H9 (cell line): ENCODE measurements around the gene SERF2. TPM values are rescaled to one million over a fixed set of nuclear protein-coding genes. Genes with fewer than 3 reads are reported as not detected.

Experiments used
- DNase-seq: peaks from one replicate; pipeline ENCODE4 v3.0.0-alpha.2; 2017
- H2AFZ ChIP-seq: one replicate; pipeline ENCODE4 v1.6.1; 2013; ENCODE audit warnings: mild to moderate bottlenecking, low read length, control low read depth, moderate library complexity
- H2AK5ac ChIP-seq: 2 replicates; pipeline ENCODE4 v1.6.1; 2013; ENCODE audit warnings: low read length, control low read depth, mixed read lengths; ENCODE audit not compliant: insufficient read length
- H2BK120ac ChIP-seq: one replicate; pipeline ENCODE4 v1.6.1; 2013; ENCODE audit warnings: low read depth, mild to moderate bottlenecking, low read length, control low read depth, inconsistent platforms; ENCODE audit not compliant: poor library complexity, severe bottlenecking
- H2BK12ac ChIP-seq: 2 replicates; pipeline ENCODE4 v1.6.1; 2013; ENCODE audit warnings: low read length, control low read depth, mixed read lengths, low read depth; ENCODE audit not compliant: insufficient read length
- H2BK15ac ChIP-seq: 2 replicates; pipeline ENCODE4 v1.6.1; 2013; ENCODE audit warnings: low read depth, low read length, control low read depth
- H2BK20ac ChIP-seq: one replicate; pipeline ENCODE4 v1.6.1; 2013; ENCODE audit warnings: low read depth, mild to moderate bottlenecking, low read length, control low read depth, inconsistent platforms; ENCODE audit not compliant: poor library complexity, severe bottlenecking
- H2BK5ac ChIP-seq: 2 replicates; pipeline ENCODE4 v1.6.1; 2013; ENCODE audit warnings: low read length, control low read depth, mixed read lengths; ENCODE audit not compliant: insufficient read length
- H3K14ac ChIP-seq: 2 replicates; pipeline ENCODE4 v1.6.1; 2013; ENCODE audit warnings: low read length, control low read depth; ENCODE audit not compliant: insufficient read depth
- H3K18ac ChIP-seq: 2 replicates; pipeline ENCODE4 v1.6.1; 2013; ENCODE audit warnings: low read depth, mild to moderate bottlenecking, mixed read lengths, low read length, control low read depth; ENCODE audit not compliant: insufficient read length
- H3K23ac ChIP-seq: 2 replicates; pipeline ENCODE4 v1.6.1; 2013; ENCODE audit warnings: low read length, control low read depth, mixed read lengths, low read depth; ENCODE audit not compliant: insufficient read length
- H3K23me2 ChIP-seq: 2 replicates; pipeline ENCODE4 v1.6.1; 2013; ENCODE audit warnings: low read depth, mild to moderate bottlenecking, mixed read lengths, low read length, control low read depth; ENCODE audit not compliant: insufficient read length, poor library complexity, severe bottlenecking
- H3K27ac ChIP-seq: 2 replicates; pipeline ENCODE4 v1.5.1; 2013; ENCODE audit warnings: low read length, control low read depth, mixed read lengths, low read depth; ENCODE audit not compliant: insufficient read length
- H3K27me3 ChIP-seq: 2 replicates; pipeline ENCODE4 v1.6.1; 2013; ENCODE audit warnings: low read length, control low read depth, inconsistent platforms; ENCODE audit not compliant: insufficient read depth
- H3K4ac ChIP-seq: 2 replicates; pipeline ENCODE4 v1.6.1; 2013; ENCODE audit warnings: low read depth, mild to moderate bottlenecking, control low read depth, inconsistent platforms, low read length, moderate library complexity
- H3K4me1 ChIP-seq: 2 replicates; pipeline ENCODE4 v1.6.1; 2013; ENCODE audit warnings: low read length, control low read depth, inconsistent platforms; ENCODE audit not compliant: insufficient read depth
- H3K4me2 ChIP-seq: 2 replicates; pipeline ENCODE4 v1.6.1; 2013; ENCODE audit warnings: low read length, control low read depth, mixed read lengths; ENCODE audit not compliant: insufficient read length, insufficient read depth
- H3K56ac ChIP-seq: 2 replicates; pipeline ENCODE4 v1.6.1; 2013; ENCODE audit warnings: low read depth, mild to moderate bottlenecking, mixed read lengths, low read length, control low read depth; ENCODE audit not compliant: insufficient read length
- H3K79me1 ChIP-seq: 2 replicates; pipeline ENCODE4 v1.6.1; 2013; ENCODE audit warnings: low read depth, mild to moderate bottlenecking, moderate library complexity, low read length, control low read depth, inconsistent platforms; ENCODE audit not compliant: insufficient read depth, poor library complexity, severe bottlenecking
- H3K79me2 ChIP-seq: 2 replicates; pipeline ENCODE4 v1.6.1; 2013; ENCODE audit warnings: low read length, control low read depth, inconsistent platforms; ENCODE audit not compliant: insufficient read depth
- H3K9ac ChIP-seq: 2 replicates; pipeline ENCODE4 v1.6.1; 2013; ENCODE audit warnings: low read length, control low read depth, mixed read lengths; ENCODE audit not compliant: insufficient read length; ENCODE audit errors: extremely low read depth
- H3K9me3 ChIP-seq: one replicate; pipeline ENCODE4 v1.6.1; 2013; ENCODE audit warnings: low read depth, low read length, inconsistent platforms; ENCODE audit not compliant: control insufficient read depth
- H3T11ph ChIP-seq: one replicate; pipeline ENCODE4 v1.6.1; 2013; ENCODE audit warnings: mild to moderate bottlenecking, low read length, control low read depth, inconsistent platforms
- H4K20me1 ChIP-seq: one replicate; pipeline ENCODE4 v1.6.1; 2013; ENCODE audit not compliant: control insufficient read depth, insufficient read length, insufficient read depth
- H4K5ac ChIP-seq: 2 replicates; pipeline ENCODE4 v1.6.1; 2013; ENCODE audit warnings: low read depth, mild to moderate bottlenecking, mixed read lengths, low read length, control low read depth; ENCODE audit not compliant: insufficient read length
- H4K8ac ChIP-seq: replicated peaks from 2 replicates; pipeline ENCODE4 v1.6.1; 2013; ENCODE audit warnings: low read length, control low read depth, mixed read lengths, low read depth; ENCODE audit not compliant: insufficient read length
- H4K91ac ChIP-seq: 2 replicates; pipeline ENCODE4 v1.6.1; 2013; ENCODE audit warnings: low read depth, mild to moderate bottlenecking, moderate library complexity, mixed read lengths, low read length, control low read depth; ENCODE audit not compliant: insufficient read length
- H3K27ac Mint-ChIP-seq, 3 experiments: 2 replicates in 2 of 3; 3 replicates in 1 of 3; pipeline ENCODE4 v1.8.0; 2020 to 2021; ENCODE audit warnings: mixed read lengths in 3 of 3, mild to moderate bottlenecking in 1 of 3, moderate library complexity in 1 of 3
- H3K27me3 Mint-ChIP-seq: 2 replicates; pipeline ENCODE4 v1.8.0; 2021; ENCODE audit warnings: low read depth, mild to moderate bottlenecking, moderate library complexity, mixed read lengths
- H3K36me3 Mint-ChIP-seq, 3 experiments: 2 replicates in 2 of 3; 3 replicates in 1 of 3; pipeline ENCODE4 v1.8.0; 2020 to 2021; ENCODE audit warnings: low read depth in 3 of 3, mixed read lengths in 3 of 3; ENCODE audit not compliant: insufficient read depth in 1 of 3
- H3K4me1 Mint-ChIP-seq, 2 experiments: 2 replicates each; pipeline ENCODE4 v1.8.0; 2020; ENCODE audit warnings: mixed read lengths in 2 of 2
- H3K4me3 Mint-ChIP-seq, 2 experiments: 2 replicates in 1 of 2; 3 replicates in 1 of 2; pipeline ENCODE4 v1.8.0; 2020 to 2021; ENCODE audit warnings: mild to moderate bottlenecking in 2 of 2, mixed read lengths in 2 of 2, moderate library complexity in 1 of 2
- H3K9me3 Mint-ChIP-seq, 2 experiments: 2 replicates in 1 of 2; 3 replicates in 1 of 2; pipeline ENCODE4 v1.8.0; 2020; ENCODE audit warnings: mild to moderate bottlenecking in 2 of 2, mixed read lengths in 2 of 2, moderate library complexity in 1 of 2
- whole genome bisulfite sequencing: extraction: QIAGEN DNeasy Blood & Tissue Kit; methylation state at CpG from one replicate; pipeline ENCODE4 v1.1.7; 2013; ENCODE audit warnings: missing lambda C conversion rate, low lambda C conversion rate, mixed read lengths; ENCODE audit not compliant: insufficient read length; ENCODE audit errors: extremely low coverage; 5-methylcytosine and 5-hydroxymethylcytosine counted together
- total RNA-seq: library from RNA; stranded (reverse); gene quantifications from 2 replicates; pipeline ENCODE4 v1.2.1, GENCODE V29; 2021
- TF ChIP-seq, protein P1 (sequence below): fragments of 200-600 bp; sonication (generic); conservative IDR thresholded peaks from 3 replicates; pipeline ENCODE4 v1.8.0; 2021; ENCODE audit warnings: antibody characterized with exemption, mild to moderate bottlenecking

SERF2 gene
- total RNA-seq, 1 experiment from 2014 or later, result 819 TPM

- Histone ChIP-seq H3K27ac (no peak overlapping the region), H4K8ac (no peak overlapping the region), H4K91ac (no peak overlapping the region), H3K56ac (no peak overlapping the region), H3K9ac (no peak overlapping the region), H2BK15ac (no peak overlapping the region), H2BK5ac (no peak overlapping the region), H3K23ac (no peak overlapping the region), H3K18ac (no peak overlapping the region), H2BK120ac (no peak overlapping the region), H3K27me3 (no peaks in the 10 kb centered on the region), H3T11ph (no peak overlapping the region), H2BK20ac (no peak overlapping the region), H4K20me1 (no peaks in the 10 kb centered on the region), H3K23me2 (peaks cover 4% of the 10 kb centered on the region), H3K4ac (no peak overlapping the region), H2BK12ac (no peak overlapping the region), H3K9me3 (no peaks in the 10 kb centered on the region), H3K14ac (no peak overlapping the region), H4K5ac (no peak overlapping the region), H3K79me1 (peaks cover under 1% of the 10 kb centered on the region), H3K4me2 (no peak overlapping the region), H2AK5ac (no peak overlapping the region), H3K79me2 (no peaks in the 10 kb centered on the region), H3K4me1 (peaks cover 9% of the 10 kb centered on the region; the same call in 1 of the 2 replicates), H2AFZ (no peak overlapping the region)
- no peaks in the 10 kb centered on the region; the same call in 1 of the 2 replicates for H3K27me3 Mint-ChIP-seq
- TF ChIP-seq, protein P1, sequence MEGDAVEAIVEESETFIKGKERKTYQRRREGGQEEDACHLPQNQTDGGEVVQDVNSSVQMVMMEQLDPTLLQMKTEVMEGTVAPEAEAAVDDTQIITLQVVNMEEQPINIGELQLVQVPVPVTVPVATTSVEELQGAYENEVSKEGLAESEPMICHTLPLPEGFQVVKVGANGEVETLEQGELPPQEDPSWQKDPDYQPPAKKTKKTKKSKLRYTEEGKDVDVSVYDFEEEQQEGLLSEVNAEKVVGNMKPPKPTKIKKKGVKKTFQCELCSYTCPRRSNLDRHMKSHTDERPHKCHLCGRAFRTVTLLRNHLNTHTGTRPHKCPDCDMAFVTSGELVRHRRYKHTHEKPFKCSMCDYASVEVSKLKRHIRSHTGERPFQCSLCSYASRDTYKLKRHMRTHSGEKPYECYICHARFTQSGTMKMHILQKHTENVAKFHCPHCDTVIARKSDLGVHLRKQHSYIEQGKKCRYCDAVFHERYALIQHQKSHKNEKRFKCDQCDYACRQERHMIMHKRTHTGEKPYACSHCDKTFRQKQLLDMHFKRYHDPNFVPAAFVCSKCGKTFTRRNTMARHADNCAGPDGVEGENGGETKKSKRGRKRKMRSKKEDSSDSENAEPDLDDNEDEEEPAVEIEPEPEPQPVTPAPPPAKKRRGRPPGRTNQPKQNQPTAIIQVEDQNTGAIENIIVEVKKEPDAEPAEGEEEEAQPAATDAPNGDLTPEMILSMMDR, result no peak
- peak overlapping the region in 2 of 3 experiments; percentile 87 to 94; a peak in 4 of 7 replicates for H3K27ac Mint-ChIP-seq
- peaks cover 43 to 81% (median 55%) of the 10 kb centered on the region in 3 experiments for H3K36me3 Mint-ChIP-seq
- WGBS, result no CpG with 5 or more reads among the region's 16 CpGs
- no peaks in the 10 kb centered on the region for H3K9me3 Mint-ChIP-seq
- H3K4me1 Mint-ChIP-seq, result peaks cover 59 to 64% of the 10 kb centered on the region in 2 experiments
- H3K4me3 Mint-ChIP-seq, result peak overlapping the region in 1 of 2 experiments; percentile 99; a peak in 2 of 5 replicates
- DNase-seq, result peak; percentile 51
Observed at GRCh38 chr15:43799209-43799944, 7.3 kb downstream of the SERF2 start.
